Stimulated activated CD8-positive, alpha-beta memory T cell treated with anti-CD3 and anti-CD28 coated beads, Interleukin-15, amount 100 ng/mL, for 48 hours (primary cell): Measurements from ENCODE around the gene COX15.
"Not testable (repeated sequence)": the region's sequence is repeated elsewhere in the genome, so short reads cannot be mapped to it uniquely, and the experiment has no call there.

Experiments used
- DNase-seq, 2 donors: peaks; one replicate each; pipeline ENCODE4 v3.0.0-alpha.2; 2020; ENCODE audit warnings: low read depth in 2 of 2

The COX15 gene

DNA sequence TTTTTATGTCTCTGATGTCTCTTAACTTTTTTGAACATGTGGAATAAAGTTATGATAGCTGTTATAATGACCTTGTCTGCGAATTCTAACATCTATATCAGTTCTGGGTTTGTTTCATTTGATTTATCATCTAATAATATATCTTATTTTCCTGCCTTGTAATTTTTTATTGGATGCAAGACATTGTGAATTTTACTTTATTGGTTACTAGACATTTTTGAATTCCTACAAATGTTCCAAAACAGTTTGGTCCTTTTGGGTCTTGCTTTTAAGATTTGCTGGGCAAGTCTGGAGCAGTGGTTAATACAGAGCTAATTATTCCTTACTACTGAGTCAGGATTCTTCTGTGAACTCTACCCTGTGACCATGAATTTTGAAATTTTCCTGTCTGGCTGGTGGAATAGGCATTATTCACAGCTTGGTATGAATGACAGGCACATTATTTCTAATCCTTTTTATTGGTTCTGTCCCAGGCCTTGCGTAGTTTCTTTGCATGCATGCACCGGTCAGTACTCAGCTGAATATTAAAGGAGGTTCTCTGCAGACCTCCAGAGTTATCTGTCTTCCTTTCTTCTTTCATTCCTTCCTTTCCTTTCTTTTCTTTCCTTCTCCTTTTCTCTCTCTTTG, 9.1 kb upstream of the COX15 start:
- no peak for DNase-seq

DNA sequence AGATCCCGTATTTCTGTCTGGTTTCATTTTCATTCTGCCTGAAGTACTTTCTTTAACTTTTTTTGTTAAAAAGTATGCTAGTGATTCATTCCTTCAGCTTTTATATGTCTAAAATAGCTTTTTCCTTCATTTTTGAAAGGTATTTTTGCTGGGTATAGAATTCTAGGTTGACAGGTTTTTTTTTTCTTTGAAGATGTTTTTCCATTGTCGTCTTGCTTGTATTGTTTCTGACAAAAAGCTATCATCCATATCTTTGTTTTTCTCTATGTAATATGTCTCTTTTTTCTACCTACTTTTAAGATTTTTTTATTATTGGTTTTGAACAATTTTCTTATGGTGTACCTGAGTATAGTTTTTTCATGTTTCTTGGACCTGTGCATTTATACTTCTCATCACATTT, 8.3 kb upstream of the COX15 start:
- no peak for DNase-seq

DNA sequence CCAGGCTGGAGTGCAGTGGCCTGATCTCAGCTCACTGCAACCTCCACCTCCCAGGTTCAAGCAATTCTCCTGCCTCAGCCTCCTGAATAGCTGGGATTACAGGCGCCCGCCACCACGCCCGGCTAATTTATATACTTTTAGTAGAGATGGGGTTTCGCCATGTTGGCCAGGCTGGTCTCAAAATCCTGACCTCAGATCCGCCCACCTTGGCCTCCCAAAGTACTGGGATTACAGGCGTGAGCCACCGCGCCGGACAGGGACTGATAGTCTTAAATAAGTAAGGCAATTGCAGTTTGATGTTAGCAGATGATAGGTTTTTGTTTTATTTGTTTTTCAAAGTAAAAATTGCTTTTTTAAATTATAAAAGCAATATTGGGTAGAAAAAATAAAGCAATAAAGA, 2.2 kb upstream of the COX15 start:
- not testable (repeated sequence) for DNase-seq

- no peak for DNase-seq
Observed at GRCh38 chr10:99733366-99733765, 1.4 kb upstream of the COX15 start.

DNA sequence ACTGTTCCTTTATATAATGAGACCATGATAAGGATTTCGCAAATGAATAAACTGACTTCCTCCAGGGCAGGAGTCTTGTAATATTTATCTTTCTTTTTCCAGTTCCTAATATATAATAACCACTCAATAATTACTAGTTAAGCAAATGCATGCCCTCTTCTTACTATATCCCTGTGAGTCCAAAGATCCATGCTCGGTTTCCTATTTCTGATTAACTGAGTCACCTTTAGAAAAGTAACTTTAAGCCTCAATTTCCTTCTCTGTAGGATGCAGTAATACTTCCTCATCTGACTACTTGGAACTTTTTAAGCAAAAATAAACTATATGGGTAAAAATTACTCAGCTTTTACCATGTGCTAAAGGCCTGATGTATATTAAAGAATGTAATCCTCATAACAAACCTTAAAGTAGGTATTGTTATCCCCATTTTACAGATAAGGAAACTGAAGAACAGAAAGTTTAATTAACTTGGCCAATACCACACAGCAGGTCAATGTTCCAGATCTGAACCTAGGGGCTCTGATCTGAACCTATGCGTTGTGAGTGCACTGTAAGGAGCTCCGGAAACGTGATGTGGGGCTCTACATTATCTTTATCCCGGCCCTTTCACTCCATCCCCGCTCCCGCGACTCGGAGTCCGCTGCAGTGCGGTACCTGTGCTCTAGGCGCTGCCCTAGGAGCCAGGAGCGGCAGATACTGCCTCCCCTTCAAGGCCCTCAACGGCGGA, 458 bp downstream of the COX15 start:
- DNase-seq: no peak

DNA sequence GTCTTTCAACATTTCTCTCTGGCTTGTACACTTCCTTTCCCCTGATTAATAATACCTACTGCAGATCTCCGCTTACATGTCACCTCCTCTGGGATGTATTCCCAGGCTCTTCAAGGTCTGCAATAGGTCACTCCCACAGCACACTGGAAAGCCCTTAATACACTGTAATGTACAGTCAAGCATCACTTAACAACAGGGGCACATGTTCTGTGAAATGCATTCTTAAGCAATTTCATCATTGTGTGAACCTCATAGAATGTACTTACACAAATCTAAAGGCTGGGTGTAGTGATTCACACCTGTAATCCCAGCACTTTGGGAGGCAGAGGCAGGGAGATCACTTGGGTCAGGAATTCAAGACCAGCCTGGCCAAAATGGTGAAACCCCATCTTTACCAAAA, 1.9 kb downstream of the COX15 start:
- no peak for DNase-seq

DNA sequence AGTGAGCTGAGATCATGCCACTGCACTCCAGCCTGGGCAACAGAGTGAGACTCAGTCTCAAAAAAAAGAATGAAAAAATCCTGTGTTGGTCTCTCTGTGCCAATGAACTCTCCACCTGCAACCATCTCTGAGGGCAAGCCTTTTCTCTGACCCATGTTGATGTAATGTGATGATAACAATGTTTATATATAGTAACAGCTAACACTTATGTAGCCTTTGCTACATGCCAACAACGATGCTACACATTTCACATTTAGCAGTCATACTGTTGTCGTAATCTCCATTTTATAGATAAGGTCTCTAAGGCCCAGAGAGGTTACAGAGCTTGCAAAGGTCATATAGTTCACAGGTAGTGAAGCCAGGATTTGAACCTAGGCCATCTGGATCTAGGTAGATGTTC, 11.5 kb downstream of the COX15 start:
- DNase-seq: no peak

GRCh38 chr10:99714446-99714845, 17.5 kb downstream of the COX15 start:
- no peak for DNase-seq

- no peak for DNase-seq
Observed at GRCh38 chr10:99711129-99711719, 20.7 kb downstream of the COX15 start.

- DNase-seq: no peak
Observed at GRCh38 chr10:99709480-99710229, 22.3 kb downstream of the COX15 start.

DNA sequence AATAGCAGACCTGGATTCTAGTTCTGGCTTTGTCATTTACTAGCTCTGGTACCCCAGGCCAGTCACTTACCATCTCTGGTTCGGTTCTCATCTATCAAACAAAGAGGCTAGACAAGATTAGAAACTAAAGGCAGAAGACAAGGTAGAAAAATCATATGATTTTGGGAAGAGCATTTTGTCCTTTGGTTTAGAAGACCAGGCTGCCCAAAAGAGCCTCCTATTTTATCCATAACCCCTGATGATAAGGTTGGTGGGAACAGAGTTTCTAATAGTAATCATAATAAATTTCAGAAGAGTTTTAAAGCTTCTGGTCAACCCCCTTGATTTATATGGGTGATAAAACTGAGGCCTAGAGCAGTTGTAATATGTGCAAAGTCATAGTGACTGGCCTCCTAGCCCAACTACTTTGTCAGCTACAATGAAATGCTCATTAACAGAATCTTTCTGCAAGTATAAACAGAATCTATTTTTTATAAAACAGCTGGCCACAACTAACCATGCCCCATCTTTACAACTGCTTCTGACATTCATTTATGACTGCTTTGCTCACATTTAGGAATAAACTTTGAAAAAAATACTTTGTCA, 23.4 kb downstream of the COX15 start:
- DNase-seq: no peak

DNA sequence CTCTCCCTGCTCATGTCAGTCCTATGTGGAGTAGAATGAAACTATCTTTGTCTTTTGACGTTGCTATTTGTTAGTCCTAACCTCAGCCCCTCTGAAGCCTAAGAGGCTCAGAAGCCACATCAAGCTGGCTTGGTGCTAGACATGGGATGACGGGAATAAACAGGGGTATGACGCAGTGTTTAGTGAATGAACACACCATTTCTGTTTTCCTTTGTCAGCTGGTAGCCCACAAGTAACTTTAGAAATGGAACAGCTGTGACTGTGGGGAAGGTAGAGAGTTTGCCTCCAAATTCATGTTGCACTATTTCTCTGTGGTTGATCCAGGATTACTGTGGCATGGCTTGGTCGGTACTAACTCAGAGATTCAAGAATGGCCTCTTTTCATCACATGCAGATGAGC, 31.3 kb downstream of the COX15 start:
- no peak for DNase-seq

- no peak for DNase-seq
Observed at GRCh38 chr10:99698504-99699080, 33.3 kb downstream of the COX15 start.

DNA sequence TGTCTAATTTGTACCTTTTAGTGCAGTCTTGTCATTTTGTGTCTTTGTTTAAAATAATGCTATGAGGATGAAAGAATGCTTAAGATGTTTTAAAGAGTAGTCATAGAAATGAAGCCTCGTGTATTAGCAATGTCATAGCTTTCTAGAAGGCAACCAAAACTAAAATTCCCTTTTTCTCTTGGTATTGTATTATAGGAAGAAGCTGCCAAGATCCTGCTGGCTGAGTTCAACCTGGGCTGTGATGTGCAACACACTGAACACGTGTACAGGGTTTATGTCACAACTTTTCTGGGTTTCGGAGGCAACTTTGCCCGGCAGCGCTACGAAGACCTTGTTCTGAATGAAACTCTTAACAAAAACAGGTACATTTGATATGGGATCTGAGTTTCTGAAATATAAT, 36.2 kb downstream of the COX15 start:
- no peak for DNase-seq

DNA sequence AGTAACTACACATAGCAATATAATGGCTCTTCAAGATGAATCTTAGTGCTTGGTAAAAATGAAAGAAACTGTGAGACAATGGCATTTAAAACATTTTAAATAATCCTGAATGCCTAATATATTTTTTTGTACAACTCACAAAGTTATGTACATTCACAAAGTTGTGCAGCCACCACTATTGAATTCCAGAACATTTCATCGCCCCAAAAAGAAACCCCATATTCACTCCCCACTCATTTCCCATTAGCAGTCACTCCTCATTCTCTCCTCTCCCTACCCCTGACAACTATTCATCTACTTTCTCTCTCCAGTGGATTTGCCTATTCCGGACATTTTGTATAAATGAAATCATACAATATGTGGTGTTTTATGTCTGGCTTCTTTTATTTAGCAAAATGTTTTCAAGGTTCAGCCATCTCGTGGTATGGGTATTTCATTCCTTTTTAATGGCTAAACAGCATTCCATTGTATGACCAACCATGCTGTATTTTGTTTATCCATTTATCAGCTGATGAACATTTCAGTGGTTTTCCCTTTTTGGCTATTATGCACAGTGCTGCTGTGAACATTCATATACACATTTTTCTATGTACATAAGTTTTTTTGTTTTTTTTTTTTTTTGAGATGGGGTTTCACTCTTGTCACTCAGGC, 37.9 kb downstream of the COX15 start:
- DNase-seq: no peak

DNA sequence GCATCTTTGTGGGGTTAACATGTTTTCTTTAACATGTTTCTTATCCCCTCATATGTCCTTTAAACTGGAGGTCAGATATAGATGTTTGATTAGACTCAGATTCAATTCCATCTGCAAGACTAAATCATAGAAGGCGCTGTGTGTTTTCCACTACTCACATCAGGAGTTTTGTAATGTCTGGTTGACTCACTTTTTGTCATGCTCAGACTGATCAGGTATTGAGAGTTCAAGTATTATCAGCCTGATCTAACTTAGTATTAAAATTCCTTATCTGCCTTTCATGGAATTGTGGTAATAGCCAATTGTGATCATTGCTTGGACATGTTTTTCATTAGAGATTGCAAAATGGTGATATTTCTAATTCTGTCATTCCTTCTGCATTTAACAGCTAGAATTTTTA, 42.5 kb downstream of the COX15 start:
- DNase-seq: no peak

DNA sequence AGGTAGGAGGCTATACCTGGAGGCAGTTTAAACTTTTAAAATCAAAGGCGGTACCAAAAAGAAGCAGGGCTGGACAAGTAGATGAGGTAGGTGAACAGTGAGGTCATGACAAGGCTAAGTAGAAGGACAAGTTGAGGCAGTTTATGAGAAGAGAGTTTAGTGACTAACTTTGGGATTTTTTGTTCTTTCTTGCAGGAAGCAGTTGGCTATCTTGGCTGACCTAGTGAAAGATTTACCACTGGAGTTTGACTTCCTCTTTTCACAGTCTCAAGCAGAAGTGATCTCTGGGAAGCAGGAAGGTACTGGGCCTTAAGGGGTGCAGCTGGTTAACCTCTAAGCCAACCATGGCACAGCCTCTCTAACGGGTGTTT, 46.3 kb downstream of the COX15 start:
- DNase-seq: no peak

DNA sequence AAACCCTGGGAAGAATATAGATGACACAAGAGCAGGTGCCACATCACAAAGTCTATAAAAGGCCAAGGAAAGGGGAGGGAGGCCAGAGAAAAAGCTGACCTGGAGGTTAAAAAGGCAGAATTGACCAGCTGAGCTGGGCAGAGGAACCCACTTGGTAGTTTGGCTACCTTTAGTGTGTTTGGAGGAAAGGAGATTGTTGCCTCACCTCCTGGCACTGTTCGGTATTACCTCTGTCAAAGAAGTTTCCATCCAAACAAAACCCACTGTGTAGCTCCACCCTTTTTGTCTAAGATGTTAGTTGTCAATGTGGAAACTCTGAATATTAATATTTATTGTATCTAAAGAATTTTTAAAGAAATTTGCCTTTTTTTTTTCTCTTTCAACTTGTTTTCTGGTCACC, 49.2 kb downstream of the COX15 start:
- DNase-seq: no peak
